Activated CD4-positive, alpha-beta T cell treated with anti-CD3 and anti-CD28 coated beads, Interleukin-2, amount 10 ng/mL, durations not matched to agents 24 days and 14 days (primary cell): ENCODE results near the gene TDRD12. TPM values are rescaled to one million over a fixed set of nuclear protein-coding genes. Genes with fewer than 3 reads are reported as not detected.
"Not testable (repeated sequence)": the region's sequence is repeated elsewhere in the genome, so short reads cannot be mapped to it uniquely, and the experiment has no call there.

Experiments
- DNase-seq: peaks from one replicate; pipeline ENCODE4 v3.0.0; 2022
- H3K27ac Mint-ChIP-seq: one replicate; pipeline ENCODE4 v1.8.0; 2022; ENCODE audit warnings: mild to moderate bottlenecking, mixed read lengths
- H3K27me3 Mint-ChIP-seq: one replicate; pipeline ENCODE4 v1.8.0; 2022; ENCODE audit warnings: mixed read lengths
- H3K36me3 Mint-ChIP-seq: one replicate; pipeline ENCODE4 v1.8.0; 2022; ENCODE audit warnings: low read depth, mild to moderate bottlenecking, mixed read lengths
- H3K4me1 Mint-ChIP-seq: one replicate; pipeline ENCODE4 v1.8.0; 2021; ENCODE audit warnings: mixed read lengths
- H3K4me3 Mint-ChIP-seq: one replicate; pipeline ENCODE4 v1.8.0; 2022; ENCODE audit warnings: mild to moderate bottlenecking, moderate library complexity, mixed read lengths
- H3K9me3 Mint-ChIP-seq: one replicate; pipeline ENCODE4 v1.8.0; 2021; ENCODE audit warnings: mixed read lengths
- intact Hi-C: fragments of 100-400 bp; cut with micrococcal nuclease; formaldehyde crosslinking; loops from one replicate; pipeline ENCODE4 v1.15.1; 2023
- total RNA-seq: library from RNA; stranded (reverse); gene quantifications from 2 replicates; pipeline ENCODE4 v1.2.3, GENCODE V29; 2022

TDRD12 gene
- total RNA-seq, 1 donor from 2014 or later, result 0.05 TPM

- no peaks in the 10 kb centered on the region for H3K27me3 Mint-ChIP-seq
- intact Hi-C loops, result no loop called here
- no peaks in the 10 kb centered on the region for H3K9me3 Mint-ChIP-seq
- H3K4me1 Mint-ChIP-seq, result no peaks in the 10 kb centered on the region
- no peak overlapping the region for H3K4me3 Mint-ChIP-seq
- no peak for DNase-seq
- no peaks in the 10 kb centered on the region for H3K36me3 Mint-ChIP-seq
- no peak overlapping the region for H3K27ac Mint-ChIP-seq
Measured at GRCh38 chr19:32858155-32858554, 138.6 kb downstream of the TDRD12 start.

GRCh38 chr19:32858559-32858958 lies 139.0 kb downstream of the TDRD12 start:
- no peaks in the 10 kb centered on the region for H3K9me3 Mint-ChIP-seq
- H3K4me3 Mint-ChIP-seq, result no peak overlapping the region
- no peaks in the 10 kb centered on the region for H3K27me3 Mint-ChIP-seq
- H3K27ac Mint-ChIP-seq, result no peak overlapping the region
- H3K36me3 Mint-ChIP-seq, result no peaks in the 10 kb centered on the region
- no peaks in the 10 kb centered on the region for H3K4me1 Mint-ChIP-seq
- intact Hi-C loops, result no loop called here
- no peak for DNase-seq

GRCh38 chr19:32859591-32859990 lies 140.0 kb downstream of the TDRD12 start:
- Mint-ChIP-seq H3K27ac (no peak overlapping the region), H3K9me3 (no peaks in the 10 kb centered on the region), H3K36me3 (no peaks in the 10 kb centered on the region), H3K27me3 (no peaks in the 10 kb centered on the region), H3K4me3 (no peak overlapping the region), H3K4me1 (no peaks in the 10 kb centered on the region)
- DNase-seq, result no peak
- intact Hi-C loops, result no loop called here

- H3K27ac Mint-ChIP-seq, result no peak overlapping the region
- H3K9me3 Mint-ChIP-seq, result no peaks in the 10 kb centered on the region
- no peaks in the 10 kb centered on the region for H3K4me1 Mint-ChIP-seq
- no peak overlapping the region for H3K4me3 Mint-ChIP-seq
- intact Hi-C loops, result no loop called here
- no peaks in the 10 kb centered on the region for H3K36me3 Mint-ChIP-seq
- DNase-seq, result no peak
- no peaks in the 10 kb centered on the region for H3K27me3 Mint-ChIP-seq
Measured at GRCh38 chr19:32861596-32861995, 142.0 kb downstream of the TDRD12 start.

GRCh38 chr19:32862173-32862572 lies 142.6 kb downstream of the TDRD12 start:
- H3K36me3 Mint-ChIP-seq, result no peaks in the 10 kb centered on the region
- intact Hi-C loops, result no loop called here
- no peak overlapping the region for H3K27ac Mint-ChIP-seq
- H3K4me3 Mint-ChIP-seq, result no peak overlapping the region
- H3K9me3 Mint-ChIP-seq, result no peaks in the 10 kb centered on the region
- H3K4me1 Mint-ChIP-seq, result no peaks in the 10 kb centered on the region
- DNase-seq, result no peak
- H3K27me3 Mint-ChIP-seq, result no peaks in the 10 kb centered on the region

GRCh38 chr19:32862741-32863140 lies 143.2 kb downstream of the TDRD12 start:
- intact Hi-C loops, result no loop called here
- H3K27me3 Mint-ChIP-seq, result no peaks in the 10 kb centered on the region
- H3K4me3 Mint-ChIP-seq, result no peak overlapping the region
- H3K4me1 Mint-ChIP-seq, result no peaks in the 10 kb centered on the region
- no peaks in the 10 kb centered on the region for H3K36me3 Mint-ChIP-seq
- H3K9me3 Mint-ChIP-seq, result no peaks in the 10 kb centered on the region
- DNase-seq, result no peak
- H3K27ac Mint-ChIP-seq, result no peak overlapping the region

GRCh38 chr19:32863301-32863700 lies 143.7 kb downstream of the TDRD12 start:
- H3K27ac Mint-ChIP-seq, result no peak overlapping the region
- no peaks in the 10 kb centered on the region for H3K36me3 Mint-ChIP-seq
- H3K4me1 Mint-ChIP-seq, result no peaks in the 10 kb centered on the region
- no peaks in the 10 kb centered on the region for H3K9me3 Mint-ChIP-seq
- intact Hi-C loops, result no loop called here
- no peaks in the 10 kb centered on the region for H3K27me3 Mint-ChIP-seq
- no peak for DNase-seq
- H3K4me3 Mint-ChIP-seq, result no peak overlapping the region

GRCh38 chr19:32863841-32864240 lies 144.3 kb downstream of the TDRD12 start:
- Mint-ChIP-seq H3K4me1 (no peaks in the 10 kb centered on the region), H3K36me3 (no peaks in the 10 kb centered on the region), H3K4me3 (no peak overlapping the region)

GRCh38 chr19:32864318-32865007 lies 144.9 kb downstream of the TDRD12 start:
- no peaks in the 10 kb centered on the region for H3K4me1 Mint-ChIP-seq
- no peaks in the 10 kb centered on the region for H3K9me3 Mint-ChIP-seq
- intact Hi-C loops, result no loop called here
- H3K4me3 Mint-ChIP-seq, result no peak overlapping the region
- H3K27me3 Mint-ChIP-seq, result no peaks in the 10 kb centered on the region
- DNase-seq, result no peak
- H3K36me3 Mint-ChIP-seq, result no peaks in the 10 kb centered on the region
- no peak overlapping the region for H3K27ac Mint-ChIP-seq

More at GRCh38 chr19:32863841-32864240, 144.3 kb downstream of the TDRD12 start:
- intact Hi-C loops, result no loop called here
- DNase-seq, result no peak
- no peak overlapping the region for H3K27ac Mint-ChIP-seq
- no peaks in the 10 kb centered on the region for H3K9me3 Mint-ChIP-seq
- H3K27me3 Mint-ChIP-seq, result no peaks in the 10 kb centered on the region

GRCh38 chr19:32865326-32865725 lies 145.8 kb downstream of the TDRD12 start:
- Mint-ChIP-seq H3K4me1 (no peaks in the 10 kb centered on the region), H3K27me3 (no peaks in the 10 kb centered on the region), H3K9me3 (no peaks in the 10 kb centered on the region), H3K27ac (no peak overlapping the region), H3K4me3 (no peak overlapping the region), H3K36me3 (no peaks in the 10 kb centered on the region)
- intact Hi-C loops, result no loop called here
- DNase-seq, result no peak

GRCh38 chr19:32866061-32866460 lies 146.5 kb downstream of the TDRD12 start:
- intact Hi-C loops, result no loop called here
- Mint-ChIP-seq H3K4me3 (no peak overlapping the region), H3K9me3 (no peaks in the 10 kb centered on the region), H3K36me3 (no peaks in the 10 kb centered on the region), H3K27ac (no peak overlapping the region), H3K4me1 (no peaks in the 10 kb centered on the region), H3K27me3 (no peaks in the 10 kb centered on the region)
- no peak for DNase-seq

GRCh38 chr19:32866564-32867265 lies 147.1 kb downstream of the TDRD12 start:
- Mint-ChIP-seq H3K36me3 (no peaks in the 10 kb centered on the region), H3K4me1 (no peaks in the 10 kb centered on the region), H3K27me3 (no peaks in the 10 kb centered on the region), H3K9me3 (no peaks in the 10 kb centered on the region), H3K4me3 (no peak overlapping the region), H3K27ac (no peak overlapping the region)
- no peak for DNase-seq
- intact Hi-C loops, result no loop called here

GRCh38 chr19:32867436-32867835 lies 147.9 kb downstream of the TDRD12 start:
- H3K4me1 Mint-ChIP-seq, H3K36me3 Mint-ChIP-seq, intact Hi-C loops, H3K4me3 Mint-ChIP-seq, DNase-seq, H3K27ac Mint-ChIP-seq, H3K27me3 Mint-ChIP-seq, H3K9me3 Mint-ChIP-seq: not testable (repeated sequence)

GRCh38 chr19:32868206-32868950 lies 148.8 kb downstream of the TDRD12 start:
- no peak overlapping the region for H3K27ac Mint-ChIP-seq
- no peak for DNase-seq
- intact Hi-C loops, result no loop called here
- H3K36me3 Mint-ChIP-seq, result no peaks in the 10 kb centered on the region
- no peaks in the 10 kb centered on the region for H3K27me3 Mint-ChIP-seq
- no peaks in the 10 kb centered on the region for H3K9me3 Mint-ChIP-seq
- no peaks in the 10 kb centered on the region for H3K4me1 Mint-ChIP-seq
- H3K4me3 Mint-ChIP-seq, result no peak overlapping the region
